Effector CD8-positive, alpha-beta T cell (primary cell): ENCODE results near the gene SLC8A1.

Experiments
- DNase-seq: peaks from one replicate; lab custom pipeline; 2025; lab: John Stamatoyannopoulos, UW

The SLC8A1 gene

DNA sequence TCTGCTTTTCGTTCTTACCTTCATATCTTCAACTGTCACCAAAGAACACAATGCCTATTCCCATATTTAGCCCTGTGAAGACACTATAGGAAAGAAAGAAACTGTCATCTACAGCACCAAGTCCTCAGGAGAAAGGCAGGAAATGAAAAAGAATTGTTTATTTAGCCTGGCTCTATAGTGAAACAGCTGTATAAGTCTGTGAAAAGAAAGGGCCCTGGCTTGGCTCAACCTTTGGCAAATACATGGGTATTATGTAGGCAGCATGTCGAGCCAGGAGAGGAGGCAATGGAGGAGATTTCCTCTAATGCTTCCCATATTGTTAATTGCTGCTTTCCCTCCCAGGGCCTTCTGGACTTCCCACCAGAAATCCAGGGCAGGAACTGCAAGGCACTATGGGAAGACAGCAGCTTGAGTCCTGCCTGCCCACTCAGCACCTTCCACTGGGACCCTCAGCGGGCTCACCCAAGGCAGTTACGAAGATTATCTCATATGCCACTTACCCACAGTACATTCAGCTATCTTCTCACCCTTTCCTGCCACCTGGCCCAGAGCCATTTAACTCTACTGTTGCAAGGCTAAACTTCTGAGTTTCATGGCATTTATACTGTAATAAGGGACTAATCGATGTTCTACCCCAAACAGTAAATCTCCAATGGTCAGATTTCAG lies 30.1 kb downstream of the SLC8A1 start:
- no peak for DNase-seq

DNA sequence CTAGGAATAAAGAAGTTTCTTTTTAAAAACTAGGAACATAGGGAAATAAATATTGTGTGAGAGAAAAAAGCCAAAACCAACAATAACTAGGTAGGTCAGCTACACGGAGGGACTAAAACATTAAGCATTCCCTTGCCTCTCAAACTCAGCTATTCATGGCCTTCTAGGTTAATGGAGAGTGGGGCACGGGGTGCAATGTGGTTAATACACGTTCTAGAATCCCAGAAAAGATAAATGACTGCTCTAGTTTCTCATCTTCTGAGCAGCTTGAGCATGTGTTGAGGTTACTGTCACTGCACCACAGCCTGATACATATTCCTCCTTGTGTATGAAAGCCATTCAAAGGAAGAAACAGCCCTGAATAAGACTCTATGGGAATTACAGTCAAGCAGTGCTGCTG lies 31.4 kb downstream of the SLC8A1 start:
- DNase-seq, result no peak

DNA sequence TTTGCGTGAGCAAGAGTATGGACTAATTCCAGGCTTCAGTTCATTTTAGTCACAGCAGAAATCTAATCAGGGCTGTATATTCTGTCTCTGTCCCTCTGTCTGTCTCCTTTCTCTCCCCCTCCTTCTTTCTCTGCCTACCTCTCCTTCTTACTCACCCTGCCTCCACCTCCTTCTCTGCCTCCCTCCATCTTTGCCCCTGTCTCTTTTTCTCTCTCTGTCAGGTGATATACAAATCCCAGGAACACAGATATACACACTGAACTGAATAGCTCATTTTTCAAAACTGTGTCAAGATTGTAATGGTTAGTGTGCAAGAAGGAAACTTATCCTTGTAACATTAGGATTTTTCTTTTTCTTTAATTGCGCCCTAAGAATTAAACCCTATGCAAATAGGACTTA lies 32.5 kb downstream of the SLC8A1 start:
- DNase-seq, result no peak

DNA sequence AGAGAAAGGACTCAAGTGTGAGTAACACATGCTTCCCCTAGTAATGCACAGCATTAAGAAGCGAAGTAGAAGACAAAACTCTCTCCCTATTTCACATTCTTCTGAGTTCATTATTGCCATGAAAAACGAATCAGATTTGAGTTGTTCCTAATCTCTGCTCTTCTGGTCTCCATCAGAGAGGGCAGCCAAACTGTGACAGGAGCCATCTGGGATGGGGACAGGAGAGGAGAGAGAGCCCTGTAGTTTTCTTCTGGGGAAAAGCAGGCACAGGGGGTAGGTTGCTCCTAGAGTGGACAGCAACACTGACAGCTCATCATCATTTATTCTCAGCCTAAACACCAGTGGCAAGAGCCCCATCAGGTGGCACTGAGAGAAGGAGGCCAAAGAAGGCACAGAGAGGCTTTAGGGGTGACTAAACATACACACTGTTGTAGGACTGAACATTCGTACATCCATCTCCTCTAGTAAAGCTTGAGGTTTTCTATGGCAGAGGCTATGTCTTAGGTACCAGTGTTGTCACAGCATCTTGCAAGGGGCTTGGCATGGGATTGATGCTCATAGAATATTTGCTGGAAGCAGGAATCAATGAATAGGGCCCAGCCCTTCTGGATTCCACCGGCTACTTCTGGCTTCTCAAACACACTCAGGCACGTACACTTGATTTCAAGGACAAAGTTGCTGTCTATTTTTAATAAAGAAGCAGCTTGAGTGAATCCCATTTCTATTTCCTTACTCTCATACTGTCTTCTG lies 33.1 kb downstream of the SLC8A1 start:
- no peak for DNase-seq

DNA sequence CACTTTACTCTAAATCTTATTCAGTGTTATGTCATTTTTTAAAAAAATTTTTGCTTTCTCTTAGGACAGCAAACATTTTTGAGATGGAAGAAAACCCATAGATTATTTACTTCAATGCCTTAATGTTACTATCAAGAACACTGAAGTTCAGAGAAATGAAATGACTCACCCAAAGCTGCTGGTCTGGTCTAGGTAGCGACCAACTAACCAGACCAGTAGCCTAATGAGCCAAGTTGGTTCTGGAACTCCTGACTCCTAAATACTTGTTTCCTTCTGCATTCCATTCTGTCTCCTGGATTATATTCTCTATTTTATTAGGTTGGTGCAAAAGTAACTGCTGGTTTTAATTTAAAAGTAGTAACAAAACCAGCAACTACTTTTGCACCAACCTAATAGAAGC lies 35.4 kb downstream of the SLC8A1 start:
- DNase-seq, result no peak

DNA sequence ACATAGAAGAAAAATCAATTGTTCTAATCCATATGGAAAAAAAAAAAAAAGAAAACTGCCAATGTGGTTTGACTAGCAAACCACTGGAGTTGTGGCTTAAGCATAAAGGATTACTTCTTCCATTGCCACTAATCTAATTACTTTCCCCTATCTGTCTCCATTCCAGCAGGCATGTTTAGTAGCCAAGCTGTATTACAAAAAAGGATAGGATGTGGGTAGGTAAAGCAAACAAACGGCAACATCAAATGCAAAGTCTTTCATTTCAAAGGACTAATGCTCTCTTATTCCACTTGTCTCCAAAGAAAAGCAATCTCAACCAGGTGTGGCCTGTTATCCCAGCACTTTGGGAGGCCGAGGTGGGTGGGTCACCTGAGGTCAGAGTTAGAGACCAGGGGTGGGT lies 36.5 kb downstream of the SLC8A1 start:
- no peak for DNase-seq

DNA sequence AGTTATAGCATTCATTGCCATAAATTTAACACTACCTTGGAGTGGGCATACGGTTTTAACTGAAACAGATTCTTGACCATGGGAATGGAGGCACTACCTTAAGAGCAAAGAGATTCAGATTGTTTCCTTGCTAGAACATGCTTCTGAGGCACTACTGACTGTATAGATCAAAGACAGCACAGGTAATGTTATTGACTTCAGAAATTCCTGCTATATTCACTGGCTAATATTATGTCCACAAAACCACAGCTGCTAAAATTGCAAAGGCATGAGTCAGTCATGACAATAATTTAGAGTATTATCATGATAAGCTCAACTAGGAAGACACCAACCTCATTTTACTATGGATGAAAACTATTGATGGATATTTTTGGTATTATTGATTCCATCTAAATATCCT lies 39.4 kb downstream of the SLC8A1 start:
- no peak for DNase-seq

DNA sequence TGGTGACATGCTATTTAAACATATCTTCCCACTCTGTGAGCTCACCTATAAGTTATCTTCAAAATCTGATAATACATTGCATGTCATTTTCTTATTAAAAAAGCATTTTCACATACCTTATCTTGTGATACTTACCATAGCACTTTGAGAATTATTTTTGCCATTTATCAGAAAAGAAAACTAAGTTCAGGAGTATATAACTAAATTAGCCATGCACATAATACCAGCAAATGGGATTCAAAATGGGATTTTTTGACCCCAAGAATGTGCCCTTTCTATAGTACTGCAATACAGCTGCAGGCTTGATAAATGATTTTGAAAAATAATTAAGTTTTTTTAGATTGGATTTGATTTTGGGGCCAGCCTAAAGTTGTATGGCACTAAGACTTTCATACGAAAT lies 41.2 kb downstream of the SLC8A1 start:
- no peak for DNase-seq

DNA sequence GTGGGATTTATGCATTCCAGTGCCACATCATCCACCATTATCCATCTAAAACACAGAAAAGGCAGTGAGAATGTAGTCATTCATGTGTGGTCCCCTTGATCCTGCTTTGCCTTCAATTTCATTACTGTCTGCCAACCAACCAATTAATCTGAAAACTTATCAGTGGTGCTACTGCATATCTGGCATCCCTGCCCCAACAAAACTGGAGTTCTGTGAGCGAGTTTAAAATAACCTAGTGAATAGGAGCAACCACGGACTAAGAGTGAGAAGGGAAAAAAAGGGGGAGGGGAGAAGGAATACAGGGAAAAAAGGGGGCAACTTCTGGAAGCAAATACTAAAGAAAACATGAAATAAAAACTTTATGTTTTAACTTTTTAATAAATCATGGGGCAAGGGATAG lies 42.2 kb downstream of the SLC8A1 start:
- no peak for DNase-seq

DNA sequence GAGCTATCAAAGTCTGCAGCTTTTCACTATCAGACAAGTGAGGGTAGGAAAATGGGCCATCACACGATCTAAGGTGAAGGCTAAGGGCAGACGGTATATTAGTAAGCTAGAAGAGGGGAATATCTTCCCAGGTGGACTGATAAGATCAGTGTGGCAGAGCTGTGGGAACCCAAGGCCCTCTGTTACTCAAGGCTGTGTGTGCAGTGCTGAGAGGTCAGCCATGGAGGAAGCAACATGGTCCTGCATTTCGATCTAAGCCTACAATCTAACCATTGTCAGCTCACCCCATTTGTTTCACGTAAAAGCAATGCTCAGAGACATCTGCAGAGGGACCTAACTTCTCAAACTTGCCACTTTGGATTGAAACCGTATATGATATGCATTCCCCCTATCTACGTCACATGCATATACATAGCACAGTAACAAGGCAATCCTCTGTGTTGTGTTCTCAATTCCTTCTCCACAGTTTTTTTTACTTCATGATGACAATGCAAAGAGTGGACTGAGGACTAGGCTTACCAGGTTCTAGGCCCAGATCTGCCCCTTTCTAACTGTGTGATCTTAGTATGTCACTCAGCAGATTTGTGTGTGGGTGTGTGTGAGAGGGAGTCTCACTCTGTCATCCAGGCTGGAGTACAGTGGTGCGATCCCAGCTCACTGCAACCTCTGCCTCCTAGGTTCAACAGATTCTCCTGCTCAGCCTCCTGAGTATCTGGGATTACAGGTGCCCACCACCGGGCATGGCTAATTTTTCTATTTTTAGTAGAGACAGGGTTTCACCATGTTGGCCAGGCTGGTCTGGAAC lies 45.2 kb downstream of the SLC8A1 start:
- no peak for DNase-seq

DNA sequence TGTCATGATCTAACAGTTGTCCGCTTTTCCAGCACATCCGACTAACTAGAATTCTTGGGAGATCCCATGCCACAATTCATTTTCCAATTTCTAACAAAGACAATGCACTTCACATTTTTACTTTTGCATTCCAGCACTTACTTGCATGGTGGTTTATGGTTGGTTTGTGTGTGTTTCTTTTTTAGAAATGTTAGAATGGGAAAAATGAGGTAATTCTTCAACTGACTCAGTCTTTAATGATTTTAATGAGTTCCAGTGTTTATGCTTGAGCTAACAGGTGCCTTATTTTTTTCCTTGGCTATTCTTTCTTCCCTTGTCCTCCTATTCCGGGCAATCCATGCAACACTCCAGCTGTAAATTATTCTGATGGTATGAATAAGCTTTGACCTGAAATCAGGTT lies 46.4 kb downstream of the SLC8A1 start:
- no peak for DNase-seq

DNA sequence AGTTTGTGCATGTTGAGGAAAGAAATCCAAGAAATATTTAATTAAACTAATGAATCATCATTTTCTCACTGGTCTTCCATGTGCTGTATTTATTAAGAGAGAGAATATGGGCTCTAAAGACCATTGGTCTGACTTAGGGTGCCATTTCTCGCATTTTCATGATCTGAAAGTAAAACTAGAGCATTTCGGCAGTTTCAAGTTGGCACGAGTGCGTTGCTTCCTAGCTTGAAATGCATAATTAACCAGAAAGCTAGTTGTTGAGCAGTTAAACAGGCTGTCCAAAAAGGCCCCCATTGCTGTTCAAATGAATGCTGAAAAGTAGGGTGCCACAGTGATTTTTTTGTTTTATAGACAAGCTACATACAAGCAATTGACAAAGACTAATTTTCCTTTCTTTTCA lies 47.4 kb downstream of the SLC8A1 start:
- no peak for DNase-seq

DNA sequence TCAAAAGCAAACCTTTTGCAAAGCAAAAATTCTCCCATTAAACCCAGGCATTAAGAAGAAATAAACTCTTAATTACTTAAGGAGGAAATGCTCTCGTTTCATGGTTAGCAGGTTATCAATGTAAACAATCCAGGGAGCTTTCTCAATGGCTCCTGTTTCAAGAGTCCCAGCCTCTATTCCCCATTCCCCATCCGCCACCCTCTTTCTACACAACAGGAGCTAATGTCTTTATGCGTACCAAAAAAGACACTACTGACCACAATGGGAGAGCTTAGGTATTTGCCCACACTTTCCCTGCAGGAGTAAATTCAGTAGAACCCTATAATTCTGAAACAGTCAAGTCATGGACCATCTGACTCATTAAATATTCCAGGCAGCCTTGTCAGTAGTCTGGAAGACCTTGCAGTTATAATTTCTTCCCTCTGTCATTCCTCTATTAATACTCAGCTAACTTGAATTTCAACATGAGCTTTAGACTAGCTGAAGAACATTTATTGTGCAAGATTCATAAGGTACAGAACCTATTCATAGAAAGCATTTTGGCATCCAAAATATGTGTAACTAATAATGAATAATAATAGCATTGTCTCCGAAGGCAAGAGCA lies 48.6 kb downstream of the SLC8A1 start:
- DNase-seq, result no peak

DNA sequence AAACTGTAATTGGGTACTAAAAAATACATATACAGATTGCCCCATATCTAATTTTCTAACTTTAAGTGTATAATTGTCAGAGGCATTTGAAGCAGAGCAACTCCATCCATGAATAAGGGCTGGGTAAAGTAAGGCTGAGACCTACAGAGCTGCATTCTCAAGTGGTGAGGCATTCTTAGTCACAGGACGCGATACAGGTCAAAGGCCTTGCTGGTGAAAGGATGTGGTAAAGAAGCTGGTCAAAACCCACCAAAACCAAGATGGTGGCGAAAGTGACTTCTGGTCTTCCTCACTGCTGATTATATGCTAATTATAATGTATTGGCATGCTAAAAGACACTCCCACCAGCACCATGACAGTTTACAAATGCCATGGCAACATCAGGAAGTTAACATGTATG lies 50.0 kb downstream of the SLC8A1 start:
- no peak for DNase-seq

DNA sequence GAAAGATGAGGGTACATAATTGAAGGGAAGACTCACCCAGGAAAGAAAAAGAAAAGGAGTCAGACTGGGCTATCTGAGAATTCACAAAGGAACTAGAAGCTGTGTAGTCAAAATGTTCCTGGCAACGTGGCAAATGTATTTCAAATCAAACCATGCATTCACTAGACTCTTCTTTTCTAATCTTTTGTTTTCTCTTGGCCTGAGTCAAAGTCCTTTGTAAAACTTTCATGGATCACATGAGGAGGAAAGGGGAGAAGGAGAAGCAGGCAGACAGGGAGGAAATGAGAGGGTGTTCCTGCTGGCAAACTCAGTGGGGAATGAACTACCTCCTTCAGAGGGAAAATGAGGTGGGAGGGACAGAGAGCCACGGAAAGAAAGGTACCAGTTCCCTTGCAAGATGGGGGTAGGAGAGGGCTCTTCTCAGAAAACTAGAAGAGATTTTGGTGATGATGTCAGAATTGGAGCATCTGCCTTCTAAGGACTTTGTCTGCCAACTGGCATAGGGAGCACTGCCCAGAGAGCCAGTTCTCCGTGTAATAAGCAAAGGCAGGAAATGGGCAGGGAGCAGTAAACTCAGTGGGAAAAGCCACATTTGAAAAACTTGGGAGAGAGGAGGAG lies 51.4 kb downstream of the SLC8A1 start:
- DNase-seq, result no peak

DNA sequence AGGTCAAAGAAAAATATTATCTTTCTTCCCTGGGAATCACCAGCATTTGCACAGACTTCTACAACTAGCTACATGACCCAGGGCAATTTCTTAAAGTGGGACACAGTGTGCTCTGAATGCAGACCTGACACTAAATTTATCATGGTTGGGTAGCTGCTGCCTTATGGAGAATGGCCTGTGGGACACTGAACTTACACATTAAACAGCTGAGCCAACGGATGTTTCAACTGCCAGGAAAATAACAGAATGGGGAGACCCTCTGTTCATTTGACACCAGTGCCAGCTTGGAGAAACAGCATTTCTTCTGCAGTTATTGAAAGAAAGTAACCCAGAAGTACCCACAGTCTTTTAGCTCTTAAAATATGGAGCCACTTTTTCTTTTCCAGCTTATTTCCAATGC lies 54.1 kb downstream of the SLC8A1 start:
- no peak for DNase-seq

DNA sequence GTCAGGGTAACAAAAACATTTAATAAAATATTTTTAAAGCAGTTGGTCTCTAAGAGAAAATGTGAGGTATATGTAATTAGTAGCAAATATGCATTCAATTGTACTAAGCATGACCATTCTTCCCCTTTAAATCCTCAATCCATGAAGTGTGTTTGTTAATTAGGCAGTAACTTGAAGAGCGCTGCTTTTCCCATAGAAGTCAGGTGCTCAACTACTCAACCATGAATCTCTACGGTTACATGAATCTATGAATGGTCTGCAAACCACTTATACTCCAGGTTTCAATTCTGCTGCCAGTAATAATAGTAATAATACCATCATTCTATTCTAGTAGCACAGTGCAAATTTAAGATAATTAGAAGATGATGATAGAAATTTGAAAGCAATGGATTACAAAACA lies 55.8 kb downstream of the SLC8A1 start:
- DNase-seq, result no peak

DNA sequence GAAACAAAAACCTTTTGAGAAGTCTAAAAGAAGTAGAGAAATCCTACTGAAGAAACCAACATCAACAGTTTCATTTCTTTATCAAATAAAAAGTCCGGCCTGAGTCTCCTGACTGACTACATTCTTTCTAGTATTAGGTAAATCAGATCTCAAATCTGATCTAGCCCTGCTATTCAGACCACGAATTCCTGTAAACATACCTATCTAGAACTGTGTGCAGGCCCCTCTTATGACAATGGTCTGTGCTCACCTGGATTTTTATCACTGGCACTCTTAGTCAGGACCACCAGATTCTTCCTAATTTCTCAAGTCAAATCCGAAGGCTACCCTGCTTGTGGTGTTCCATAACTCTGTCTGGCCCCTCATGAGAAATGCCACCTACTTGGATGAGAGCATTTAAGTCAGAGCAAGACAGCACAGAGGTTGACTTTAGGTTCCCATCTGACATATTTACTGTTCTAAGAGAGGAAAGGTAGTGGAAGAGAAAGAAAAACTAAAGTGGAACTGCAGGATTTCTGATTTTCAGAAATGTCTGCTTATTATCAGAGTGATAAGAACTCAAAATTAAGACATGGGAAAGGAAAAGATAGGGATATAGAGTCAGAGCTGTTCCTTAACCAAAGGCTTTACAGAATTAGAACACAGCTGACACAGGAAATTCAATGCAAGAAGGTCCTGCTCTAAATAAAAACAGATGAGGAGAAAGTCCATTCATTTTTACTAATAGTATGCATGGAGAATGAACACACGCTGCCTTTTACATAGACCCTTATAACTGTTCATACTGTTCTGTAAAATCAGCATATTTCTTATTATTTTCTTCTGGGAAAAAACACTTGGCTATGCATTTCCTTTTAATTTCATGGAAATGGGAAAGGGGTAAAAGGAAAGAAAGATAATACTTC lies 56.5 kb downstream of the SLC8A1 start:
- no peak for DNase-seq

DNA sequence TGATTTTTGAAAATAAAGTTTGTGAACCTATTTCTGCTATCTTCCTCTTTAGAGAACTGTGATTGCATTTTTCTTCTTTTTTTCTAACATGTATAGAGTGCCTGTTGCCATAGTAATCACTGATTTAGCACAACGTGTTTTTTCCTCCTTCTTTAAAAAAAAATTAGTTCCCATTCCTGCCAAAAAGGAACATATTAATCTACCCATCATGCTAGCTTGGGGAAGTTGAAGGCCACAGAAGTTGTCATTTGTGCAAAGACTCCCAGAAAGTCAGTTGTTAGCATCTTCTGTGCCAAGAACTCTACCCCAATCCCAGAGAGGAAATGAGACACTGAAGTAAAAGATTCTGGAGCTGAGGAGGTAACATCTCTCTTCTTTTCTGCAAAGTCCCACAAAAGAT lies 57.3 kb downstream of the SLC8A1 start:
- no peak for DNase-seq

DNA sequence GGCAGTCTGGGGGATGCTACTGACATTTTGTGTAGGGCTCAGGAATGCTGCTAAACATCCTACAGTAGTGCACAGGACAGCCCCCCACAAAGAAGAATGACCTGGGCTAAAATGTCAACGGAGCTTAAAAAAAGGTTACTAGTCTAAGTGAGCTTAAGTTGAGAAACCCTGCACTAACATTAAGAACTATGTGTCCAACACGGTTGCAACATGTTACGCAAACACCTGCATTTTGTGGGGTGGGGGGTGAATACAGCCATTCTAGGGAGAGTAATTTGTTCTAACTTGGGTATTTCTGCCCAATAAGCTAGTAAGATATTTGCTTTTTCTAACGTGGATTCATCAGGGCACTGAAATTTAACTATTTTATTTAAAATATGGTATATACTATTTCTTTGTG lies 57.9 kb downstream of the SLC8A1 start:
- no peak for DNase-seq

DNA sequence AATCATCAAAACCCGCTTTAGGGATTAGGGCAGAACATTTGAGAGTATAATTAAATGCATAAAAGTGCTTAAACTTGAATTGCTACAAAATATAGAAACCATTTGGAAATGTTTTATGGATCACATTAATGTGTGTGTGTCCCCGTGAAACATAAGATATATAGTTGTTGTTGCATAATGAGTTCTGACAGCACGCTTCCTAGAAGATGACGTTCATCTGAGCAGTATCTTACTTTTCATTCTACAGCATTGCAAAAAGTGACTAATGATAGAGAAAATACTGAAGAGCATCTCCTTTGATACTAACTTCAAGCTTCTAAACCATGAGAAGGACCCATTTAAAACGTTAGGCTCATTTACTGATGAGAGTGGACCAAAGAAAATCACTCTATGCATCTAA lies 63.7 kb downstream of the SLC8A1 start:
- no peak for DNase-seq
